HUES48 (cell line): Measurements from ENCODE around the gene ELP4.

Source experiments
- H3K27ac ChIP-seq: one replicate; pipeline ENCODE4 v1.7.0; 2013; ENCODE audit warnings: low read depth, low read length, inconsistent platforms
- H3K27me3 ChIP-seq: 2 replicates; pipeline ENCODE4 v1.6.1; 2013; ENCODE audit warnings: mild to moderate bottlenecking, low read length; ENCODE audit not compliant: control insufficient read depth, insufficient read depth
- H3K36me3 ChIP-seq: 2 replicates; pipeline ENCODE4 v1.6.1; 2013; ENCODE audit warnings: low read length; ENCODE audit not compliant: control insufficient read depth, insufficient read depth
- H3K4me1 ChIP-seq: 2 replicates; pipeline ENCODE4 v1.6.1; 2013; ENCODE audit warnings: mild to moderate bottlenecking, low read length; ENCODE audit not compliant: control insufficient read depth, insufficient read depth
- H3K4me3 ChIP-seq: 2 replicates; pipeline ENCODE4 v1.5.1; 2013; ENCODE audit warnings: mild to moderate bottlenecking, low read depth, low read length
- H3K9ac ChIP-seq: 2 replicates; pipeline ENCODE4 v1.6.1; 2013; ENCODE audit warnings: mild to moderate bottlenecking, low read depth, low read length, moderate library complexity
- H3K9me3 ChIP-seq: 2 replicates; pipeline ENCODE4 v1.6.1; 2013; ENCODE audit warnings: low read length; ENCODE audit not compliant: control insufficient read depth, insufficient read depth

Gene ELP4

GRCh38 chr11:31819621-31820437 is 310.3 kb downstream of the ELP4 start:
- peak overlapping the region; percentile 51 for H3K4me3 ChIP-seq
- no peak overlapping the region for H3K27ac ChIP-seq
- no peaks in the 10 kb centered on the region for H3K36me3 ChIP-seq
- no peak overlapping the region for H3K9ac ChIP-seq
- peaks cover 100% of the 10 kb centered on the region for H3K27me3 ChIP-seq
- H3K4me1 ChIP-seq: peaks cover 75% of the 10 kb centered on the region
- H3K9me3 ChIP-seq: no peaks in the 10 kb centered on the region

- H3K4me3 ChIP-seq: peak overlapping the region; percentile 51
- H3K36me3 ChIP-seq: no peaks in the 10 kb centered on the region
- no peak overlapping the region for H3K27ac ChIP-seq
- H3K9me3 ChIP-seq: no peaks in the 10 kb centered on the region
- H3K9ac ChIP-seq: no peak overlapping the region
- H3K27me3 ChIP-seq: peaks cover 100% of the 10 kb centered on the region
- H3K4me1 ChIP-seq: peaks cover 75% of the 10 kb centered on the region
Measured at GRCh38 chr11:31820438-31820818, 310.9 kb downstream of the ELP4 start.

GRCh38 chr11:31821235-31821764 is 311.7 kb downstream of the ELP4 start:
- H3K9me3 ChIP-seq: no peaks in the 10 kb centered on the region
- H3K27ac ChIP-seq: no peak overlapping the region
- no peaks in the 10 kb centered on the region for H3K36me3 ChIP-seq
- H3K9ac ChIP-seq: no peak overlapping the region
- no peak overlapping the region; the same call in 1 of the 2 replicates for H3K4me3 ChIP-seq
- peaks cover 100% of the 10 kb centered on the region for H3K27me3 ChIP-seq
- H3K4me1 ChIP-seq: peaks cover 76% of the 10 kb centered on the region

GRCh38 chr11:31821766-31822165 is 312.2 kb downstream of the ELP4 start:
- H3K4me3 ChIP-seq: no peak overlapping the region; the same call in 1 of the 2 replicates
- no peaks in the 10 kb centered on the region for H3K9me3 ChIP-seq
- H3K4me1 ChIP-seq: peaks cover 79% of the 10 kb centered on the region
- no peaks in the 10 kb centered on the region for H3K36me3 ChIP-seq
- peaks cover 100% of the 10 kb centered on the region for H3K27me3 ChIP-seq
- no peak overlapping the region for H3K9ac ChIP-seq
- no peak overlapping the region for H3K27ac ChIP-seq

DNA sequence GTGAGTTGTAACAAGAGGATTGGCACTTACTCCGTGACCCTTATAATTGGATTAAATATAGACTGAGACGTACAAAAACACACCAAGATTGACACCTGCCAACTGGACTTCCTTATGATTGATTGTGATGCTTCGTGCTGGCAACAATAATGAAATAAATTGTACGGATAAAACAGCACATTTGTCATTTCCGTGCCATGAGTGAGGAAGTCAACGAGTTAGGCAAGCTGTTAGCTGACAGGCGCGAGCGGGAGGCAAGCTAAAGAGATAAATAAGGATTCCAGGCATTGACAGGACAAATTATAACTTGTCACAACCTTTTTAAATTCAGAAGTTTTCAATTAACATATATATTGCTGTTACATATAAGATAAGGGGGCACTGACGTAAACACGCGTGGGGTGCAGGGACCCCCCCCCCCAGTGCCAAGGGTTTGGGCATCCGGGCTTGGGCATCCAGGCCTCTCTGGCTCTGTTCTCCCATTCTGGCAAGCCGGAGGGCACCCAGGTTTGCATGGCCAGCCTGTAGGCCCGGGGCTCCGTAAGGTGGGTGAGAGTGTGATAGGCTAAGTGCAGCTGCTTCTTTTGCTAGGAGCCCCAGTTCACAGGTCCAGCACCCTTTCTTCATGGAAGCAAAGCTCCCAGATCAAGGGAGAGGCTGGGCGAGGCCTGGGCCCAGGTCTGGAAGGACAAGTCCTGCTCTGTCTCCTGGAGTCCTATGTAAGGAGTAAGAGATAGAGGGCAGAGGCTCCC is 312.8 kb downstream of the ELP4 start:
- H3K4me3 ChIP-seq: no peak overlapping the region
- H3K27ac ChIP-seq: no peak overlapping the region
- no peak overlapping the region for H3K9ac ChIP-seq
- peaks cover 76% of the 10 kb centered on the region for H3K4me1 ChIP-seq
- H3K9me3 ChIP-seq: no peaks in the 10 kb centered on the region
- H3K36me3 ChIP-seq: no peaks in the 10 kb centered on the region
- H3K27me3 ChIP-seq: peaks cover 100% of the 10 kb centered on the region

GRCh38 chr11:31822927-31823643 is 313.5 kb downstream of the ELP4 start:
- H3K4me3 ChIP-seq: no peak overlapping the region
- H3K4me1 ChIP-seq: peaks cover 82% of the 10 kb centered on the region
- no peaks in the 10 kb centered on the region for H3K36me3 ChIP-seq
- peaks cover 100% of the 10 kb centered on the region for H3K27me3 ChIP-seq
- peak overlapping the region; percentile 45 for H3K9ac ChIP-seq
- no peaks in the 10 kb centered on the region for H3K9me3 ChIP-seq
- H3K27ac ChIP-seq: no peak overlapping the region

DNA sequence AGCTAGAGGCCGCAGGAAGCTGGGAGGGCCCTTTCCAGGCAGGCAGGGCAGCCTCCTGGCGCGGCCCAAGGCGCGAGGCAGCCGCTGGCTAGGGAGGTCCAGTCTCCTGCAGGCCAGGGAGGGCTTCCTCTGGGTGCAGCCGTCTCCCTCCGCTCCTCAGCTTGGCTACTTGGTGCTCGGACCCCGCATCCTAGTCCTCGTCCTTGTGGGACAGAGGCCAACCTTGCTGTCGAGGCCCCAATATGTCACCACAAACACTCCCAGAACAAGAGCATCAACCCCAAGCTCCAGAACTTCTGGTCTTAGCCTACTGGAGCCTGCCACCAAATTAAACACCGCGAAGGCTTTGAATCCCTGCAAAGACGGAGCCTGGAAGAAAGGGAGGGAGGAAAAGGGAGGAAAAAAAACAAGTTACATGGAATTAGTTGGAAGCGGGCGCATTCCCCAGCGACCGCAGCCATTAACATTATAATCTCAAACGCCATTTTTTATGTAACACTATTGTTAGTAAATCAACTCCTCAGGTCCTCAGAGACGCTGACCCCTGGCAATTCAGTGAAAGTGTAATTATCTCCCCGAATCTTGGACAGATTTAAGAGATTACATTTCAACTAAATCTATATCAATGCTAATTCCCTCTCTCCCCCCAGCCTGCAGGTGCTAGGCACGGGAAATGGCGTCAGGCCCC is 314.2 kb downstream of the ELP4 start:
- Histone ChIP-seq H3K9ac (peak overlapping the region; percentile 45), H3K4me3 (peak overlapping the region; percentile 53), H3K27me3 (peaks cover 100% of the 10 kb centered on the region), H3K36me3 (no peaks in the 10 kb centered on the region), H3K4me1 (peaks cover 78% of the 10 kb centered on the region), H3K27ac (peak overlapping the region; percentile 29), H3K9me3 (no peaks in the 10 kb centered on the region)

GRCh38 chr11:31824332-31824878 is 314.8 kb downstream of the ELP4 start:
- Histone ChIP-seq H3K36me3 (no peaks in the 10 kb centered on the region), H3K27ac (peak overlapping the region; percentile 2), H3K4me1 (peaks cover 82% of the 10 kb centered on the region), H3K9me3 (no peaks in the 10 kb centered on the region), H3K9ac (no peak overlapping the region), H3K4me3 (peak overlapping the region; percentile 53), H3K27me3 (peaks cover 100% of the 10 kb centered on the region)

GRCh38 chr11:31824879-31825837 is 315.6 kb downstream of the ELP4 start:
- Histone ChIP-seq H3K4me3 (peak overlapping the region; percentile 53), H3K27me3 (peaks cover 98% of the 10 kb centered on the region), H3K4me1 (peaks cover 83% of the 10 kb centered on the region)

More at GRCh38 chr11:31824879-31825837, 315.6 kb downstream of the ELP4 start:
- H3K27ac ChIP-seq: no peak overlapping the region
- no peaks in the 10 kb centered on the region for H3K9me3 ChIP-seq
- H3K9ac ChIP-seq: no peak overlapping the region
- no peaks in the 10 kb centered on the region for H3K36me3 ChIP-seq
